ENCODE measurements around the gene ADCY5.

The ADCY5 gene

GRCh38 chr3:123486460-123486859, 37.6 kb upstream of the ADCY5 start:
- Histone ChIP-seq H3K4me1 (ENCODE audit: control insufficient read depth, insufficient read depth, low read length) (no peaks in the 10 kb centered on the region), H3K36me3 (ENCODE audit: control insufficient read depth in 2 of 2, insufficient read depth in 1 of 2, low read length in 2 of 2) (peaks cover 0 to 6% of the 10 kb centered on the region in 2 experiments; a peak in 1 of 3 replicates), H3K4me3 (ENCODE audit: low read depth, low read length) (no peak overlapping the region), H3K27ac (ENCODE audit: extremely low read depth, low read depth, low read length) (no peak overlapping the region), H3K9me3 (ENCODE audit: control insufficient read depth, insufficient read depth, low read depth, low read length) (no peaks in the 10 kb centered on the region)
- CTCF ChIA-PET = interaction anchor here (0.8 to 1.4 kb wide), 2 partner anchors 141 to 157 kb away, joined by 3 to 4 read pairs; no protein-coding TSS in a partner anchor
- POLR2A ChIA-PET = no interaction called here
- no peak for TF ChIP-seq ZNF549 (tag by site-specific recombination; IDR thresholded peaks at IDR 0.05)
- no peak for TF ChIP-seq ZNF707 (tag by site-specific recombination; IDR thresholded peaks at IDR 0.05)
- TF ChIP-seq ZNF311 (tag by site-specific recombination; IDR thresholded peaks at IDR 0.05; ENCODE audit: borderline replicate concordance) = no peak
- TF ChIP-seq ZNF362 (tag by site-specific recombination; IDR thresholded peaks at IDR 0.05) = no peak
- TF ChIP-seq ZNF561 (tag by site-specific recombination; IDR thresholded peaks at IDR 0.05; ENCODE audit: borderline replicate concordance) = no peak
- no peak for TF ChIP-seq KLF17 (tag by site-specific recombination; IDR thresholded peaks at IDR 0.05)
- no peak for TF ChIP-seq KLF10 (tag by site-specific recombination; IDR thresholded peaks at IDR 0.05)
- TF ChIP-seq ZNF133 (tag by site-specific recombination; IDR thresholded peaks at IDR 0.05) = no peak
- no peak for TF ChIP-seq ZNF585B (tag by site-specific recombination; IDR thresholded peaks at IDR 0.05)
- no peak for TF ChIP-seq ZNF112 (tag by site-specific recombination; IDR thresholded peaks at IDR 0.05)
- TF ChIP-seq PRDM2 (tag by site-specific recombination; IDR thresholded peaks at IDR 0.05; ENCODE audit: borderline replicate concordance) = no peak
- no peak for TF ChIP-seq ZNF146 (tag by site-specific recombination; IDR thresholded peaks at IDR 0.05)
- TF ChIP-seq ZNF513 (tag by site-specific recombination; IDR thresholded peaks at IDR 0.05) = no peak
- no peak for TF ChIP-seq ZBTB21 (tag by site-specific recombination; IDR thresholded peaks at IDR 0.05)
- no peak for TF ChIP-seq ZNF132 (tag by site-specific recombination; IDR thresholded peaks at IDR 0.05; ENCODE audit: borderline replicate concordance)
- TF ChIP-seq CTCF (tag by site-specific recombination; IDR thresholded peaks at IDR 0.05) = no peak
- TF ChIP-seq ELK4 (IDR thresholded peaks at IDR 0.05; ENCODE audit: borderline replicate concordance, low read depth, low read length) = no peak
